SK-N-MC (cell line): ENCODE results near the gene PDE4DIP.
"Not testable (repeated sequence)": the region's sequence is repeated elsewhere in the genome, so short reads cannot be mapped to it uniquely, and the experiment has no call there.

Experiments used
- DNase-seq: peaks from one replicate; pipeline ENCODE4 v3.0.0-alpha.2; 2011; ENCODE audit warnings: low read depth, low spot score
- H3K27ac ChIP-seq: fragments of 200-600 bp; sonication (generic); 2 replicates; pipeline ENCODE4 v1.5.1; 2016; ENCODE audit warnings: mixed run types
- H3K36me3 ChIP-seq: fragments of 200-600 bp; sonication (generic); 2 replicates; pipeline ENCODE4 v1.6.1; 2017; ENCODE audit warnings: antibody characterized with exemption, low read length, mixed read lengths; ENCODE audit not compliant: insufficient read depth
- H3K4me3 ChIP-seq: fragments of 200-600 bp; sonication (generic); 2 replicates; pipeline ENCODE4 v1.5.1; 2016
- H3K9ac ChIP-seq: fragments of 200-600 bp; sonication (generic); 2 replicates; pipeline ENCODE4 v1.8.0; 2017; ENCODE audit warnings: mixed run types, mixed read lengths; ENCODE audit not compliant: insufficient read length
- H3K9me3 ChIP-seq: fragments of 200-600 bp; sonication (generic); 2 replicates; pipeline ENCODE4 v1.6.1; 2017; ENCODE audit warnings: low read depth, mild to moderate bottlenecking, antibody characterized with exemption, low read length, moderate library complexity, mixed read lengths

Gene PDE4DIP

DNA sequence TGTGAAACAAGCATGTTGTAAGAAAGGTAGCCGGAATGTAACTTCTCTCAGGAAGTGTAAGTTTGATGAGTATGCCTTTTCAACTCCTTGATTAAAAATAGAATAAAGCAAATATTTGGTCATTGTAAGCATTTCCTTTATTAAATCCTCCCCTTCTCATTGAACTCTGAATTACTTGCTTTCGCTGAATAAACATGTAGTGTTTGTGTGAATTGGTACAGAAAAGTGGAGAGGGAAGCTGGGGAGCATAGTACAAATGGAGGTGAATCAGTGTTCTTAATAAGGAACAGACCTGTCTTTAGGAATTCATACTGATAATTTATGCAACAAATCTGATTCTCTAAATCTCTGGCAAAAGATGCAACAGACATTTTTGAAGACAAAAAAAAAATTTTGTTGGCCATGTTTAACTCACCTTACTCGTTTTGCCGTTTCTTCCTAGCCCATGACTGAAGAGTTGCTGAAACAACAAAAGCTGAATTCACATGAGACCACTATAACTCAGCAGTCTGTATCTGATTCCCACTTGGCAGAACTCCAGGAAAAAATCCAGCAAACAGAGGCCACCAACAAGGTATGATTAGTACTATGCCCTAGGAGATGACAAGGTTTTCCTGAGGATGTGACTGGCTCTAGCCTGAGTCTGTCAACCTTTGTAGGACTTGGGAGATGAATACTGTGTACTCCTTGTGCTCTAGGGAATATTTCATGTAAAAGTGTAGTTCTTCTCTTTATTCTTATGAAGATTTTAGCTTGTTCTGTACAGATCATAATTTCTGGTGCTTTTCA, 116.2 kb downstream of the PDE4DIP start:
- H3K9me3 ChIP-seq, H3K36me3 ChIP-seq, DNase-seq, H3K4me3 ChIP-seq, H3K9ac ChIP-seq, H3K27ac ChIP-seq: not testable (repeated sequence)

DNA sequence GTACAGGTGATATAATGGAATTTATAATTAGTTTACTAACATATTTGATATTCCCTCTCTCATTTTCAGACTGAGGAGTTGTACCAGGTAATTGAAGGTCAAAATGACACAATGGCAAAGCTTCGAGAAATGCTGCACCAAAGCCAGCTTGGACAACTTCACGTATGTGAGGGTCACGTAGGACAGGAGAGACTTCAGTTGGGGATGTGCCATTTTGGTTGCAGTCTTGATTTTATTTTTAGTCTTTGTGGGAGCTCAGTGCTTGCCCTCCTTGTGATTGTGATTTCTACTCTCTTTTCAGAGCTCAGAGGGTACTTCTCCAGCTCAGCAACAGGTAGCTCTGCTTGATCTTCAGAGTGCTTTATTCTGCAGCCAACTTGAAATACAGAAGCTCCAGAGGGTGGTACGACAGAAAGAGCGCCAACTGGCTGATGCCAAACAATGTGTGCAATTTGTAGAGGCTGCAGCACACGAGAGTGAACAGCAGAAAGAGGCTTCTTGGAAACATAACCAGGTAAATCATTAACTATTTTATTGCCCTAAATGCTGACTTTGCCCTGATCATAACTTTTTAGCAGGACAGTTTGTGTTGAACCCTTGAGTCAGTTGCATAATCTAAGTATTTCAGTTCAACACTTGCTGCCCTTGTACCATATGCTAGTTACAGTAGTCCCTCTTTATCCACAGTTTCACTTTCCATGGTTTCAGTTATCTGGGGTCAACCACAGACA, 118.1 kb downstream of the PDE4DIP start:
- not testable (repeated sequence) for H3K9ac ChIP-seq, H3K36me3 ChIP-seq, H3K4me3 ChIP-seq, H3K27ac ChIP-seq, DNase-seq, H3K9me3 ChIP-seq

DNA sequence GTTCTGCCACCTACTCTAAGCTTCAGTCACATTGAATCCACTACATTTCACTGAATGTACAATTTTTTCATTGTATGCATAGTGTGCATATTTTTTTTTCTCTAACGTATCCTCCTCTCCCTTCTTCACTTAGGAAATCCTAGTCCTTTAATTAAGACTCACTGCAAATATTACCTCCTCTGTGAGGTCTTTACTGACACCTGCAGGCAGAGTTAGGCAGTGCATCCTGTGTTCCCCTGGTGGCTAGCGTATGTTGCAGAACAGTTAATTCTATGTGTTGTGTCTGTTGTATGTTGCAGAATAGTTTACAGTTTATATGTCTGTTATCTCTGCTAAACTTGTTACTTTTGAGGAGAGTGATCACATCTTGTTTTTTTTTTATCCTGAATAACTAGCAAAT, 121.9 kb downstream of the PDE4DIP start:
- H3K4me3 ChIP-seq, H3K9me3 ChIP-seq, H3K27ac ChIP-seq, DNase-seq, H3K9ac ChIP-seq, H3K36me3 ChIP-seq: not testable (repeated sequence)

DNA sequence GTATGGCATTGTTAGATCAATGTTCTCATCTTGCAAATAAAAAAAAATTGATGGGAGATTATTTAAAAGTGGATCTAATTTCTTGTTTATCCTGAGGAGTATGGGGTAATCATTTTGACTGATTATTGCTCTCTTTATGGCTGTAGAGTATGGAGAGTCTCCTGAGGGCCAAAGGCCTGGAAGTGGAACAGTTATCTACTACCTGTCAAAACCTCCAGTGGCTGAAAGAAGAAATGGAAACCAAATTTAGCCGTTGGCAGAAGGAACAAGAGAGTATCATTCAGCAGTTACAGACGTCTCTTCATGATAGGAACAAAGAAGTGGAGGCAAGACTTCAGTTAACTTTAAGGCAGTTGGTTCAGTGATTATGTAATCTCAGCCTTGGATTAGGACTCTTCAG, 123.4 kb downstream of the PDE4DIP start:
- not testable (repeated sequence) for H3K4me3 ChIP-seq, H3K9ac ChIP-seq, H3K9me3 ChIP-seq, DNase-seq, H3K36me3 ChIP-seq, H3K27ac ChIP-seq

DNA sequence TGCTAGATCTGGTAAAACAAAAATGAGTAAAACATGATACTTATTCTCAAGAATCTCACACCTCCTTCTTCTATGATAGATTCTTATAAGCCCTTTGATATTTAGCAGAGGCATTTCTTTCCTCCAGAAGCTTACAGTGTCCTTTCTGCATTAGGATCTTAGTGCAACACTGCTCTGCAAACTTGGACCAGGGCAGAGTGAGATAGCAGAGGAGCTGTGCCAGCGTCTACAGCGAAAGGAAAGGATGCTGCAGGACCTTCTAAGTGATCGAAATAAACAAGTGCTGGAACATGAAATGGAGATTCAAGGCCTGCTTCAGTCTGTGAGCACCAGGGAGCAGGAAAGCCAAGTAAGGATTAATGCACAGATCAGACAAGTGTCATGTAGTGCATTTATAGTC, 124.5 kb downstream of the PDE4DIP start:
- DNase-seq, H3K9me3 ChIP-seq, H3K27ac ChIP-seq, H3K9ac ChIP-seq, H3K36me3 ChIP-seq, H3K4me3 ChIP-seq: not testable (repeated sequence)

DNA sequence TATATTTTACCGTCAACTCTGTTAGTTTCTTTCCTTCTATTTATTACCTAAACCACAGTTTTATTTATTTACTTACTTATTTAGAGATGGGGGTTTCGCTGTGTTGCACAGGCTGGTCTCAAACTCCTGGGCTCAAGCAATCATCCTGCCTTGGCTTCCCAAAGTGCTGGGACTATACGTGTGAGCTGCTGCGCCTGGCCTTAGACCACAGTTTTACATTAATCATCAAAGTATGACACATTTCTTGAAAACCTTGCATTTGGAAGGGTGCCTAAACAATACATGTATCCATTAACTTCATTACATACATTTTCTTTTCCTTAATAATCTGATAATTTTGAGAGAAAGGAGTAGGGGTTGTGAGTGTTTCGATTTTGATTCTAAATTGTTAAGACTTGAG, 124.9 kb downstream of the PDE4DIP start:
- H3K9me3 ChIP-seq, H3K27ac ChIP-seq, DNase-seq, H3K4me3 ChIP-seq, H3K9ac ChIP-seq, H3K36me3 ChIP-seq: not testable (repeated sequence)

DNA sequence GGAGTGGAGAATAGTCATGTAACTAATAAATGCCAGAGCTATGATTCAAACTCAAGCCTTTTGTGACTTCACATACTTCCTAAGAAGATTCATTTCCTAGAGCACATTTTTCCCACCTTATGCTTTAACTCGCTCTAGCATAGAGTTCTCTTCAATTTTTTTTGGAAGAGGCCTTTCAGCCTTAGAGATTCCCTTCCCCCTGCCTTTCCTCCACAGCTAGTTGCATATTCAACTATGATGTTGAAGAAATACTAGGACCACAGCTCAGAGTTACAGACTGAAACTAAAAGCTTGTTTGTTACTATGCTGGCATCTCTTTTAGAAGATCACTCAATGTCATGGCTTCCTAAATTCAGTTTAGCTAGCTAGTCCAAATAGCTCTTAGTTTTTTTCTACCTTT, 131.2 kb downstream of the PDE4DIP start:
- not testable (repeated sequence) for H3K9ac ChIP-seq, DNase-seq

DNA sequence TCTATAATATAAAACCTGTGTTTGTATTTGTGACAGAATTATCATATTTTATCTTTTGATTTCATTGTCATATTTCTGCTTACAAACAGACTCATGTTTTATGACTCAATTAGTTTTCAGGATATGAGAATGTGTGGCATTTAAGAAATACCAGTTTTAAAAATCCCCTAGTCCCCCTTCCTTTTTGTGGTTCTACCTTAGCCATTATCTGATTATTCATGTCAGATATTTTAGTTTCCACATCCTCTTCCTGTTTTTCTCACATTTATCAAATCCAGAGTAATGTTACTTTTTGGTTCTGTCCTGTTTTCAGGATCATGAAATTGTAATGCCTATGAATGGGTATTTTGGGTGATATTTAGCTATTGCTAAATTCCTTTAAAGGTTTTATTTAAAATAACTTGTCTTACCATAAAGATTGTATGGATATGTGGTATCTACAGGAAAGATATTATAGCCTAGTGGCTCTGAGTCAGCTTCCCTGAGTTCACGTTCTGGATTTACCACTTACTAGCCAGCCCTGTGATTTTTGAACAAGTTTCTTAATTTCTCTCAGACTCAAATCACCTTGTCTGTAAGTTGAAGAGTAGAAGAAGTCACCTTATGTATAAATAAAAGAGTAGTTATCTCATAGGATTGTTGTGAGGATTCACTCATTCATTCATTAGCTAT, 131.8 kb downstream of the PDE4DIP start:
- H3K27ac ChIP-seq, H3K9me3 ChIP-seq, H3K9ac ChIP-seq, H3K4me3 ChIP-seq, DNase-seq: not testable (repeated sequence)
- H3K36me3 ChIP-seq, result peaks cover 27% of the 10 kb centered on the region

More for the DNA sequence above, 131.2 kb downstream of the PDE4DIP start:
- H3K4me3 ChIP-seq, H3K9me3 ChIP-seq, H3K27ac ChIP-seq: not testable (repeated sequence)
- peaks cover 24% of the 10 kb centered on the region for H3K36me3 ChIP-seq

DNA sequence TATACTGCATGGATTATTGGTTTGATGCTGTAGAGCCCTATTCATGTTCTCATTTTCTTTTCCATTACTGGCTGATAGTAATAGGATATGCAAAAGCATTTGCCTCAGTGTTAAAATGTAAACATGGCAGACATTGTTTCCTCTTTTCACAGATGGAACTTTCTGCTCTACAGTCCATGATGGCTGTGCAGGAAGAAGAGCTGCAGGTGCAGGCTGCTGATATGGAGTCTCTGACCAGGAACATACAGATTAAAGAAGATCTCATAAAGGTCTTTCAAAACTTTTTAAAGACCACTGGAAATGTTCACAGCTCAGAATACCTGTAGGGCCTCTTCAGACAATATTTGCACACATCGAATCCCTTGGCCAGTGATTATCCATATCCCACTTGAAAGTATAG, 133.6 kb downstream of the PDE4DIP start:
- not testable (repeated sequence) for H3K9me3 ChIP-seq, H3K9ac ChIP-seq, DNase-seq, H3K4me3 ChIP-seq, H3K27ac ChIP-seq
- peaks cover 34% of the 10 kb centered on the region for H3K36me3 ChIP-seq

DNA sequence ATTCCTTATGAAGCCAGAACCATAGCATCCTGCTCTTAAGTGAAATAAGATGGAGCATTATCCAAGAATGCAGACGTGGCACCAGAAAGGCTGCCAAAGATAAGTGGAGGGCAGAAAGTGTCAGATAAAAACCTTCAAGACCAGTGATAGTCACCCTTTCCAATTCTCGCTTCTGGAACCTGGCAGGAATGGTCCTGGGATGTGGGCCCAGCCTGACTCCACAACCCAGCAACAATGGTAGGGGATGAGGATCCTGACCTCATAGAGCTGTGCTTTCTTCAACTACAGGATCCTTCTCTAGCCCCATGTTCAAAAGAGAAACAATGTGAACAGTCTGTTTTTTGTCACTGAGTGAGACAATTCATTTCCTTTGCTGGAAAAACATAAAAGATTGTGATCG, 145.2 kb downstream of the PDE4DIP start:
- DNase-seq, H3K9ac ChIP-seq, H3K9me3 ChIP-seq, H3K36me3 ChIP-seq, H3K4me3 ChIP-seq, H3K27ac ChIP-seq: not testable (repeated sequence)

DNA sequence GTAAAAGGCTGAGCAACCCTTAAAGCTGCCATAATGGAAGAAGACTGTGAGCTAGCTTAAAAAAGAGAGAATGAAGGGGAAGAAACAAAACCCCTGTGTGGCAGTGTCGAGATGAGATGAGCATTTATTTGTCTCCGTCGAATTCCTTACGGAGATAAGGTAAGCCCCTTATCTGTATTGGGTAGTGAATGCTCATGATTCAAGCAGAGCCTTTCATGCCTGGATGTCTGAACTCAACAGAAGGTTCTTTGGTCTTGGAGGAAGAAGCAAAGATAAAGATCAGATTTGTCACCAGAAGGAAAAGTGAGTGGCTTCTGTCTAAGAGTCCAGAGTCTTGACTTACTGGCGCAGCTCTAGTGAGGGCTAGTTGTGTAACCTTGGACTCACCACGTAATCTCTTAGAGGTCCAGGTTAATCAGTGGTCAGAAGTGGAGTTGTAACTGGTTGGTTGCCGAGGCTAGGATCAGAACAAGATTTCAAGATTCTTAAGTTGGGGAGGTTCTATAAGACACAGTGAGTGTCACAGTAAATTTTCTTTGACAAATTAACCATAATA, 146.1 kb downstream of the PDE4DIP start:
- not testable (repeated sequence) for H3K4me3 ChIP-seq, H3K9me3 ChIP-seq, H3K9ac ChIP-seq, H3K36me3 ChIP-seq, DNase-seq, H3K27ac ChIP-seq

DNA sequence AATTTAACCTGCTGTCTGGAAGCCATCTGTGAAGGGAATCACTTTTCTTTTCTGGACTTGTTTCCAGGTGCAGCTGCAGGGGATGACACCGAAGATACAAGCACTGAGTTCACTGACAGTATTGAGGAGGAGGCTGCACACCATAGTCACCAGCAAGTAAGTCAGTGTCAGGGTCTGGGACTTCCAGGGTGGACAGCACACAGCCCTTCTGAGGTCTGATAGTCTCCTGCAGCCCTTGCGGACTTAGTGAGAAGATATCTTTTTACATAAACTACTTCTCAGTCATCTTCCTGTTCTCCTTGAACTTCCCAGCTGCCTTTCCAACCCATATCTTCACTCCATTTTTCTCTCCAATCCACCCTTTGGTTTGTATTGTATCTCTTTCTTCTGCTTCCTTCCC, 147.6 kb downstream of the PDE4DIP start:
- not testable (repeated sequence) for H3K36me3 ChIP-seq, H3K9me3 ChIP-seq, H3K27ac ChIP-seq

DNA sequence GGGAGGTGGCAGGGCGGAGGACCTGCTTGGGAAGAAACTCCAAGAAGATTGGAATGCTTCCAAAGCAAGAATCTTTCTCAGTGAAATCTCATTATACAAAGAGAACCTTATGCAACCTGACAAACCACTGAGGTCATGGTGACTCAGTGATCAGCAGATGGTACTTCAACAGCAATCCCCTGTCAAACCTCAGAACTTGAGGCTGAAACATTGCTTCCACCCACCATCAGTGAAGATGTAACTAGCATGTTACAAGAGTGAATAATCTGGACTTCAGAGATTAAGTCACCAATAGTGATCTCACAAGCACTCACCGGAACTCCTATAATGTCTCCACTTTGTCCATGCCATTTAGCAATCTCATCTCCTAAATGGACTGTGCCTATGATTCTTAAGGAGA, 148.1 kb downstream of the PDE4DIP start:
- H3K9ac ChIP-seq, H3K9me3 ChIP-seq, H3K4me3 ChIP-seq, H3K27ac ChIP-seq, DNase-seq, H3K36me3 ChIP-seq: not testable (repeated sequence)

More for the DNA sequence above, 147.6 kb downstream of the PDE4DIP start:
- H3K4me3 ChIP-seq, DNase-seq, H3K9ac ChIP-seq: not testable (repeated sequence)
